Measurements from ENCODE around the gene PRMT1.

DNA sequence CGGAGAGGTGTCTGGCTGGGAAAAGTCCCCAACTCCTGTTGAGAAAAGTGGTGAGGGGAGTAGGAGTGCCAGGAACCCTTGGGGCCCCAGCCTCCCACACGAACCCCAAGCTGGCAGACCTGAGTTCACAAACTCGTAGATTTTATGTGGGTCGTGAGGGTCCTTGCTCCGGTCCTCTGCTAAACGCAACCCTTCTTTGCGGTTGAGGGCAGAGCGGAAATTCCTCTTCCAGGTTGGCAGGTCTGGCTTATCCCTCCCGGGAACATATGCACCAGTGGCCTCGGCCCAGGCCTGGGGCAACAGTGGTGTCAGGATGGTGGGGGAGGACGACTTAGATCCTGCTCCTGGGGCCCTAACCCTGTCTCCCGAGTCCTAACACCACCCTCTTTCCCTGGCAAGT, 13.8 kb upstream of the PRMT1 start:
- TF ChIP-seq, protein P1, sequence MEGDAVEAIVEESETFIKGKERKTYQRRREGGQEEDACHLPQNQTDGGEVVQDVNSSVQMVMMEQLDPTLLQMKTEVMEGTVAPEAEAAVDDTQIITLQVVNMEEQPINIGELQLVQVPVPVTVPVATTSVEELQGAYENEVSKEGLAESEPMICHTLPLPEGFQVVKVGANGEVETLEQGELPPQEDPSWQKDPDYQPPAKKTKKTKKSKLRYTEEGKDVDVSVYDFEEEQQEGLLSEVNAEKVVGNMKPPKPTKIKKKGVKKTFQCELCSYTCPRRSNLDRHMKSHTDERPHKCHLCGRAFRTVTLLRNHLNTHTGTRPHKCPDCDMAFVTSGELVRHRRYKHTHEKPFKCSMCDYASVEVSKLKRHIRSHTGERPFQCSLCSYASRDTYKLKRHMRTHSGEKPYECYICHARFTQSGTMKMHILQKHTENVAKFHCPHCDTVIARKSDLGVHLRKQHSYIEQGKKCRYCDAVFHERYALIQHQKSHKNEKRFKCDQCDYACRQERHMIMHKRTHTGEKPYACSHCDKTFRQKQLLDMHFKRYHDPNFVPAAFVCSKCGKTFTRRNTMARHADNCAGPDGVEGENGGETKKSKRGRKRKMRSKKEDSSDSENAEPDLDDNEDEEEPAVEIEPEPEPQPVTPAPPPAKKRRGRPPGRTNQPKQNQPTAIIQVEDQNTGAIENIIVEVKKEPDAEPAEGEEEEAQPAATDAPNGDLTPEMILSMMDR (IDR thresholded peaks at IDR 0.05), result no peak
- no peak for TF ChIP-seq POLR2A (IDR thresholded peaks at IDR 0.05)
